KMS-11 (cell line): ENCODE measurements around the gene HOXC9.

Source experiments
- H2AFZ ChIP-seq: fragments of 200-600 bp; sonication (generic); 2 replicates; pipeline ENCODE4 v1.6.1; 2016; ENCODE audit warnings: antibody characterized with exemption, mixed run types, low read depth
- H3K27ac ChIP-seq: fragments of 200-600 bp; sonication (generic); 2 replicates; pipeline ENCODE4 v1.6.1; 2016; ENCODE audit warnings: mild to moderate bottlenecking, mixed run types
- H3K27me3 ChIP-seq: fragments of 200-600 bp; sonication (generic); 2 replicates; pipeline ENCODE4 v1.6.1; 2017; ENCODE audit warnings: mild to moderate bottlenecking, low read depth, mixed run types, moderate library complexity; ENCODE audit not compliant: insufficient read depth
- H3K36me3 ChIP-seq: fragments of 200-600 bp; sonication (generic); 2 replicates; pipeline ENCODE4 v1.6.1; 2017; ENCODE audit warnings: mild to moderate bottlenecking, mixed run types; ENCODE audit not compliant: insufficient read depth
- H3K4me1 ChIP-seq: fragments of 200-600 bp; sonication (generic); 2 replicates; pipeline ENCODE4 v1.6.1; 2016; ENCODE audit warnings: mild to moderate bottlenecking, low read depth, mixed run types; ENCODE audit not compliant: poor library complexity, severe bottlenecking
- H3K4me2 ChIP-seq: fragments of 200-600 bp; sonication (generic); 2 replicates; pipeline ENCODE4 v1.7.0; 2016; ENCODE audit warnings: mild to moderate bottlenecking, mixed run types
- H3K4me3 ChIP-seq: fragments of 200-600 bp; sonication (generic); IDR thresholded peaks from 2 replicates; pipeline ENCODE4 v1.6.1; 2017; ENCODE audit warnings: low read depth, low read length, mixed read lengths; ENCODE audit not compliant: insufficient read depth
- H3K79me2 ChIP-seq: fragments of 200-600 bp; sonication (generic); 2 replicates; pipeline ENCODE4 v1.6.1; 2016; ENCODE audit warnings: low read depth, mixed run types; ENCODE audit not compliant: insufficient read depth
- H3K9ac ChIP-seq: fragments of 200-600 bp; sonication (generic); 2 replicates; pipeline ENCODE4 v1.6.1; 2016; ENCODE audit warnings: mild to moderate bottlenecking, mixed run types
- H4K20me1 ChIP-seq: fragments of 200-600 bp; sonication (generic); 2 replicates; pipeline ENCODE4 v1.6.1; 2016; ENCODE audit warnings: mild to moderate bottlenecking, mixed run types; ENCODE audit not compliant: insufficient read depth
- TF ChIP-seq, protein P1 (sequence below): fragments of 200-600 bp; sonication (generic); conservative IDR thresholded peaks from 2 replicates; pipeline ENCODE4 v1.6.1; 2017; ENCODE audit warnings: low read depth, mild to moderate bottlenecking, antibody characterized with exemption, low read length, moderate library complexity, mixed read lengths

HOXC9 gene

DNA sequence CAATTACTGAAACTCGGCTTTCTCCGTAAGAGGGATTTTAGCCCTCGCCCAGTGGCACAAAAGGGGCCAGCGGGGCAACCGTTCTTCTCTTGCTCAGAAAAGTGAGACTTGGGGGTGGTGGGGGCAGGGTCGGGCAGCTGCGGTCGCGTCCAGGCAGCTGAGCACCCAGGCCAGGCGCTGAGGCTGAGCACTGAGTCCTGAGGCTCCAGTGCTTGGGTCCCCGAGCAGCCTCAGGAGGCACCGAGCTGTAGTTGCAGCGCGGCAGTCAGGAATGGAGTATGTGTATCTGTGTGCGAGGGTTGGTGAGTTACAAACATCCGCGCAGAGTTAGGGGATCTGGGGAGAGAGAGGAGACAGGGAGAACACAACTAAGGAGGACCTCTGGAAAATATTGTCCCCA, 24.2 kb downstream of the HOXC9 start:
- Histone ChIP-seq H4K20me1 (no peaks in the 10 kb centered on the region), H3K9ac (no peak overlapping the region), H3K27ac (no peak overlapping the region), H2AFZ (no peak overlapping the region), H3K79me2 (no peaks in the 10 kb centered on the region), H3K4me3 (no peak overlapping the region), H3K36me3 (no peaks in the 10 kb centered on the region), H3K27me3 (peaks cover 100% of the 10 kb centered on the region), H3K4me2 (no peak overlapping the region), H3K4me1 (no peaks in the 10 kb centered on the region)
- TF ChIP-seq, protein P1, sequence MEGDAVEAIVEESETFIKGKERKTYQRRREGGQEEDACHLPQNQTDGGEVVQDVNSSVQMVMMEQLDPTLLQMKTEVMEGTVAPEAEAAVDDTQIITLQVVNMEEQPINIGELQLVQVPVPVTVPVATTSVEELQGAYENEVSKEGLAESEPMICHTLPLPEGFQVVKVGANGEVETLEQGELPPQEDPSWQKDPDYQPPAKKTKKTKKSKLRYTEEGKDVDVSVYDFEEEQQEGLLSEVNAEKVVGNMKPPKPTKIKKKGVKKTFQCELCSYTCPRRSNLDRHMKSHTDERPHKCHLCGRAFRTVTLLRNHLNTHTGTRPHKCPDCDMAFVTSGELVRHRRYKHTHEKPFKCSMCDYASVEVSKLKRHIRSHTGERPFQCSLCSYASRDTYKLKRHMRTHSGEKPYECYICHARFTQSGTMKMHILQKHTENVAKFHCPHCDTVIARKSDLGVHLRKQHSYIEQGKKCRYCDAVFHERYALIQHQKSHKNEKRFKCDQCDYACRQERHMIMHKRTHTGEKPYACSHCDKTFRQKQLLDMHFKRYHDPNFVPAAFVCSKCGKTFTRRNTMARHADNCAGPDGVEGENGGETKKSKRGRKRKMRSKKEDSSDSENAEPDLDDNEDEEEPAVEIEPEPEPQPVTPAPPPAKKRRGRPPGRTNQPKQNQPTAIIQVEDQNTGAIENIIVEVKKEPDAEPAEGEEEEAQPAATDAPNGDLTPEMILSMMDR = no peak

DNA sequence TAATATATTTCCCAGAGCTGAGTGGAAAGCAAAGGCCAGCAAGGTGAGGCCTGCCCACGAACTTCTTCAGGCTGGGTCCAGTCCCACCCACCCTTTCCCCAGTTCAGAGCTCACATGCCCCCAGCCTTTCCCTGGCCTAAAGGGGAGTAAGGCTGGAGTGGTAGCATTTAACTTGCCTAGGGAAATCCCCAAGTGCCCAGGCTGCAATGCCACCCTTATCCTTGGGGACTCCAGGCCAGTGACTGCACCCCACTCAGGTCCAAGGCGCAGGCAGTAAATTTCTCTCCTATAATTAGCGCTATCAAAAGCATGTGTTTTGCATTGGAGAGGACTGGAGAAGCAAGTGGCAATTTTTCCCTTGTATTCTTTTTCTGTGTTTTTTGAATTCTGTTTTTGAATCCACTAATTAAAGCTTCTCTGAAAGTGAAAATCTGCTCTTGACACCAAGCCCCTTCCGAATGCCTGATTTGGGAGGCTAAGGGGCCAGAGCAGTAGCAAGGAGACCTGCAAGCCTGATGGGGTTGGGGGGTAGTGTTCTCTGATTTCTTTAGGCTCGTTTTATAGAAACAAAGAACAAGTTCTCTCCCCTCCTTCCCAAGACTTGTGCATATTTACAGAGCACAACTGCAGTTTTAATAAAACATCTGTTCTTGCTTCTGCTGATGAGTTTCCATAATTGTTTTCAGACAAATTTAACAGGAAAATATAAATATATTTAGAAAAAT, 24.8 kb downstream of the HOXC9 start:
- H3K4me2 ChIP-seq = no peak overlapping the region

DNA sequence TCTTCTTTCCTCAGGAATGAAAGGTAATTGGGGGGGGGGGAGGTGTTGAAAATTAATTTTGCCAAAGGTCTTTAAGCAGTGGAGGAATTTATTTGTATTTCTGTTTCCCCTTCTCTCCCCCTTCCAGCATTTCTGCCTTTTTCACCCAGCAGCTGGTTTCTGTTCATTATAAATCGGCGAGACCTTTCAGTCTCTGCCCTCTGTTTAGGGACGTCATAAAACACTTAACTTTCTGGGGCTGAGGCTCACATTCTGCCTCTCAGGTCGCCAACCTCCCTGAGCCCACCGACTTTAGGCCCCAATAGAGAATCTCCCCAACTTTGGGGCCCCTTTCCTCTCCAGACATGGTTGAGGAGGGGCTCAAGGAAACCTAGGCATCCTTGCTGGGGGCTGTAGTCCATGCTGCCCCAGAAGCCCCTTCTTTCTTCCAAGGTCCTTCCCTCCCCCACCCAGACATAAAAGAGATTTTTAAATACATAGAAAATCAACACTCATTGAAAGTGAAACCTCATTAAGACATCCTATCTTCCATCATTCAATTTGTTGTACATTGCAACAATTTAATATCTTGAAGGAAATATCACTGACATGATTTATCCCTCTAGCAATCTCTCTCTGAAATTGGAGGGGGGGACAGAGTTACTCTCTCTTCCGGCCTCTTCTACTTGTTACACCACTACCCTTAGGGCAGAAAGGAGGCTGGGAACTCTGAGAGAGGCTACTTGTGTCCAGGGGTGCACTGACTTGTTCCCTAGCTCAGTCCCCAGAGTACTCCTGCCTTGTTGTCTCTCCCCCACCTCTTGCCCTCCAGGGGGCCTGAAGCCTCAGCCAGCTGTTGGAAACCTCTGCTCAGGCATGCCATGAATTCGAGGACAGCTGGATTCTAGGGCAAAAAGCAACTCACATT, 25.8 kb downstream of the HOXC9 start:
- Histone ChIP-seq H3K9ac (no peak overlapping the region), H3K79me2 (no peaks in the 10 kb centered on the region), H3K4me2 (no peak overlapping the region), H3K27ac (no peak overlapping the region), H3K4me3 (no peak overlapping the region), H4K20me1 (no peaks in the 10 kb centered on the region), H3K27me3 (peaks cover 99% of the 10 kb centered on the region), H3K4me1 (no peaks in the 10 kb centered on the region), H2AFZ (no peak overlapping the region), H3K36me3 (no peaks in the 10 kb centered on the region)
- TF ChIP-seq, protein P1 = no peak

More for the DNA sequence above, 24.8 kb downstream of the HOXC9 start:
- no peaks in the 10 kb centered on the region for H4K20me1 ChIP-seq
- H3K79me2 ChIP-seq = no peaks in the 10 kb centered on the region
- no peaks in the 10 kb centered on the region for H3K36me3 ChIP-seq
- no peak overlapping the region for H3K4me3 ChIP-seq
- peaks cover 99% of the 10 kb centered on the region for H3K27me3 ChIP-seq
- H3K4me1 ChIP-seq = no peaks in the 10 kb centered on the region
- no peak overlapping the region for H2AFZ ChIP-seq
- no peak overlapping the region for H3K9ac ChIP-seq
- no peak overlapping the region for H3K27ac ChIP-seq
- TF ChIP-seq, protein P1 = no peak

DNA sequence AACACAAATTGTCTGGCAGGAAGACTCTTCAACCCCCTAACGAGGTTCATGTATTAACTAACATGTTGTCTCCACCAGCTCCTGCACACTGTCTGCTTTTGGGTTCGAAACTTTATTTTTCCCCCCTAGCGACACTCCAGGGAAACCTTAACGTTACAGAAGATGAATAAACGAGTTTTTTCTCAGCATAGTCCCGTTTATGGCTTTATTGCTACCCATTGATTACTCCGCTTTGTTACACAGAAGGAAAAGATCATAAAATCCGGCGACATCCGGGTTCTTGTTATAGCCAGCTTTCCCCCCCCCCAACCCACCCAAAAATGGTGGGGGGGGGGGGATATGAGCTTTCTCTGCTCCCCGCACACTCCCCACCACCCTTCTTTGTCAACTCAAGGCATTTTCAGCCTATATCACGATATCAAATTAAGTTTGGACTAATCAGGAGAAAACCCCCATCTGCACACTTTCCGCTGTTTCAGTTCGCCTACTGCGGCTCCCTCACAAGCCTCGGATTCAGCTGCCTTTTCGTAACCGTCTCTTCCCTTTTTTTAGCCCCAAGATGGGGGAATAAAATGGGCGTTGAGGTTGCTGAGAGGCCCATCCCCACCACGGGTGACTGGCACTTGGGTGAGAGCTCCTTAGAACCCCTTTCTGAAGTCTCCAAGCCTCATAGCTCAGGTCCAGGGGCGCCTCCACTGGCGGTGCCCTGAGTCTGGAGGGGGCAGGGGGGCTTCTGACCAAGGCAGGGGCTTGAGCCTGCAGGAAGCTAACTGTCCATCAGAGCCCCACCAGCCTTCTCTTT, 26.9 kb downstream of the HOXC9 start:
- no peak overlapping the region for H3K4me3 ChIP-seq
- no peaks in the 10 kb centered on the region for H3K79me2 ChIP-seq
- H3K4me2 ChIP-seq = no peak overlapping the region
- no peaks in the 10 kb centered on the region for H3K36me3 ChIP-seq
- H4K20me1 ChIP-seq = no peaks in the 10 kb centered on the region
- TF ChIP-seq, protein P1 = no peak
- no peak overlapping the region for H3K9ac ChIP-seq
- H3K4me1 ChIP-seq = no peaks in the 10 kb centered on the region
- no peak overlapping the region for H3K27ac ChIP-seq
- no peak overlapping the region for H2AFZ ChIP-seq
- peaks cover 99% of the 10 kb centered on the region for H3K27me3 ChIP-seq
